ENCODE data around the gene CD55. TPM values are rescaled to one million over a fixed set of nuclear protein-coding genes. Genes with fewer than 3 reads are reported as not detected.

The CD55 gene
- polyA plus RNA-seq, 1 experiment: 31.0 TPM

GRCh38 chr1:207321790-207322645 is 540 bp downstream of the CD55 start:
- POLR2A ChIA-PET: interaction anchor here (0.7 kb wide), 1 partner anchor 12 kb away, joined by 3 read pairs; no protein-coding TSS in a partner anchor
- Histone ChIP-seq H3K27me3 (ENCODE audit: control insufficient read depth, insufficient read depth, low read length) (peaks cover 3% of the 10 kb centered on the region), H3K4me3 (ENCODE audit: low read depth, low read length) (peak overlapping the region; percentile 80), H3K36me3 (ENCODE audit: control insufficient read depth, insufficient read depth, low read length) (no peaks in the 10 kb centered on the region)
- DNase-seq (ENCODE audit: low read depth): no peak
- TF ChIP-seq CTCF (IDR thresholded peaks at IDR 0.05; ENCODE audit: insufficient read depth, low read depth, low read length): no peak
- CTCF ChIA-PET: interaction anchor here (0.8 to 2.1 kb wide), 8 partner anchors 10 to 266 kb away, joined by 3 to 7 read pairs (median 3); no protein-coding TSS in a partner anchor

- no peak overlapping the region for H3K4me3 ChIP-seq (ENCODE audit: low read depth, low read length)
- no peak for TF ChIP-seq CTCF (IDR thresholded peaks at IDR 0.05; ENCODE audit: insufficient read depth, low read depth, low read length)
- CTCF ChIA-PET: no interaction called here
- POLR2A ChIA-PET: no interaction called here
- H3K27me3 ChIP-seq (ENCODE audit: control insufficient read depth, insufficient read depth, low read length): 0 out of 2 replicates have a peak, but pooled peaks cover 1% of the 10 kb centered on the region
- DNase-seq (ENCODE audit: low read depth): no peak
- no peaks in the 10 kb centered on the region for H3K36me3 ChIP-seq (ENCODE audit: control insufficient read depth, insufficient read depth, low read length)
Observed at GRCh38 chr1:207323425-207324225, 2.1 kb downstream of the CD55 start.

- no peak for DNase-seq (ENCODE audit: low read depth)
- TF ChIP-seq CTCF (IDR thresholded peaks at IDR 0.05; ENCODE audit: insufficient read depth, low read depth, low read length): no peak
- ChIA-PET POLR2A (no interaction called here), CTCF (no interaction called here)
- Histone ChIP-seq H3K4me3 (ENCODE audit: low read depth, low read length) (no peak overlapping the region), H3K27me3 (ENCODE audit: control insufficient read depth, insufficient read depth, low read length) (no peaks in the 10 kb centered on the region), H3K36me3 (ENCODE audit: control insufficient read depth, insufficient read depth, low read length) (no peaks in the 10 kb centered on the region)
Observed at GRCh38 chr1:207328004-207328403, 6.5 kb downstream of the CD55 start.

DNA sequence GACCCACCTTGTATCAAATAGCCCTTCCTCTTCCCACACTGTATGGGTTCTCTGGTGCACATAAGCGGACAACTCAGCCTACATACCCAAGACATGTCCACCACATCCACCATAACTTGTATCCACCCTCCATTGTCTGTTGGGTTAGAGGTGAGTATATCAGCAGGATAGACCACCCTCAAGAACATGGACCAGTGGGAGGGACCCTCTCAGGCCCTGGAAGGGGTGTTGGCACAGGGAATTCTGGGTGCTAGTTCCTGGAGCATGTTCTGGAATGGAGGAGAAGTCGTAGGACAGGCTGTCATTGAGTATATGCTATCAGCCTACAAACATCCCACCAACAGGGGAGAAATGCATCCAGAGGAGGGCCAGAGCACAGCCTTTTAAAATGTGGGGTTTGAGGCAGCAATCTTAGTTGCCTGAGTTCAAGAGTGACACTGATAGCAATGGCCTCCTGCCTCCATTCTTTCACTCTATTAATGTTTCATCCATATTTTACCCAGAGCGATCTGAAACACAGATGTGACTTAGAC is 7.5 kb downstream of the CD55 start:
- TF ChIP-seq CTCF (IDR thresholded peaks at IDR 0.05; ENCODE audit: insufficient read depth, low read depth, low read length): no peak

DNA sequence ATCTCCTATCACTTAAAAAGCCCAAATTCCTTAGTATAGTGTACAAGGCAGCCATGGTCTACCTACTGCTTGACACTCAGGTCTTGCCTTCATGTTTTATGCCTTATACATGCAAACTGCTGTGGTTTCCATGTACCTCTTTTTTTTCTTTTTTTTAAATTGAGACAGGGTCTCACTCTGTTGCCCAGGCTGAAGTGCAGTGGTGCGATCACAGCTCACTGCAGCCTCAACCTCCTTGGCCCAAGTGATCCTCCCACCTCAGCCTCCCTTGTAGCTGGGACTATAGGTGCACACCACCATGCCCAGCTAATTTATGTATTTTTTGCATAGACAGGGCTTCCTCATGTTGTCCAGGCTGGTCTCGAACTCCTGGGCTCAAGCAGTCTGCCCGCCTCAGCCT is 8.0 kb downstream of the CD55 start:
- Histone ChIP-seq H3K36me3 (ENCODE audit: control insufficient read depth, insufficient read depth, low read length) (no peaks in the 10 kb centered on the region), H3K27me3 (ENCODE audit: control insufficient read depth, insufficient read depth, low read length) (no peaks in the 10 kb centered on the region), H3K4me3 (ENCODE audit: low read depth, low read length) (no peak overlapping the region)
- POLR2A ChIA-PET: no interaction called here
- no peak for TF ChIP-seq CTCF (IDR thresholded peaks at IDR 0.05; ENCODE audit: insufficient read depth, low read depth, low read length)
- CTCF ChIA-PET: no interaction called here
- DNase-seq (ENCODE audit: low read depth): no peak

More for the DNA sequence above, 7.5 kb downstream of the CD55 start:
- POLR2A ChIA-PET: no interaction called here
- DNase-seq (ENCODE audit: low read depth): no peak
- Histone ChIP-seq H3K4me3 (ENCODE audit: low read depth, low read length) (no peak overlapping the region), H3K27me3 (ENCODE audit: control insufficient read depth, insufficient read depth, low read length) (no peaks in the 10 kb centered on the region), H3K36me3 (ENCODE audit: control insufficient read depth, insufficient read depth, low read length) (no peaks in the 10 kb centered on the region)
- CTCF ChIA-PET: no interaction called here
